GM12878 (cell line): Measurements from ENCODE around the gene CD96. TPM values are rescaled to one million over a fixed set of nuclear protein-coding genes. Genes with fewer than 3 reads are reported as not detected.

ENCODE experiments used
- ATAC-seq: fragments of 200-7000 bp; cut with Tn5 transposase; 3 replicates; pipeline ENCODE4 v1.9.1; 2020; ENCODE audit warnings: mild to moderate bottlenecking, moderate library complexity
- BruUV-seq: library from RNA; stranded (reverse); fragments of 400-500 nt; replicated peaks from 2 replicates; lab custom pipeline; 2021; lab: Mats Ljungman, UMichigan
- CTCF ChIA-PET: fragments of 300-600 bp; sonication (Branson Sonifier 250); formaldehyde crosslinking; extraction: SDS; loops from one replicate; lab custom pipeline; 2021; ENCODE audit warnings: inconsistent platforms; lab: Yijun Ruan, JAX
- POLR2A ChIA-PET: fragments of 350-600 bp; formaldehyde crosslinking; extraction: SDS; loops from one replicate; lab custom pipeline; 2021; ENCODE audit warnings: inconsistent platforms; lab: Charles Lee
- RAD21 ChIA-PET: fragments of 300-600 bp; sonication (Branson Sonifier 250); formaldehyde crosslinking; loops from one replicate; lab custom pipeline; 2023; ENCODE audit warnings: antibody characterized with exemption; ENCODE audit not compliant: unreplicated experiment; lab: Charles Lee
- SMC1A ChIA-PET: fragments of 300-600 bp; sonication (Branson Sonifier 250); formaldehyde crosslinking; loops from one replicate; lab custom pipeline; 2023; ENCODE audit not compliant: unreplicated experiment, uncharacterized antibody; lab: Charles Lee
- DNase-seq: peaks from one replicate; pipeline ENCODE4 v3.0.0-alpha.2; 2011; ENCODE audit warnings: low read depth, low spot score
- FAIRE-seq: peaks from 3 replicates; lab custom pipeline; 2011; peaks lifted over from hg19 to GRCh38; lab: Jason Lieb, UNC
- H2AFZ ChIP-seq: 2 replicates; pipeline ENCODE4 v1.6.0; 2011; ENCODE audit warnings: low read depth, low read length, control low read depth; ENCODE audit not compliant: control insufficient read depth
- H3K27ac ChIP-seq: 2 replicates; pipeline ENCODE4 v1.5.1; 2011; ENCODE audit warnings: control low read depth; ENCODE audit not compliant: control insufficient read depth, insufficient read depth
- H3K27me3 ChIP-seq, 2 experiments: replicated peaks in 1 of 2; 2 replicates each; pipeline versions ENCODE4 v1.6.0 to v1.6.1; 2011; ENCODE audit warnings: low read length in 1 of 2; ENCODE audit not compliant: control insufficient read depth in 2 of 2, insufficient read depth in 2 of 2
- H3K36me3 ChIP-seq, 2 experiments: 2 replicates each; pipeline ENCODE4 v1.5.1; 2011; ENCODE audit warnings: low read length in 1 of 2; ENCODE audit not compliant: control insufficient read depth in 2 of 2, insufficient read depth in 2 of 2
- H3K4me1 ChIP-seq: 2 replicates; pipeline ENCODE4 v1.6.1; 2011; ENCODE audit warnings: mild to moderate bottlenecking, low read length, moderate library complexity, mixed read lengths; ENCODE audit not compliant: control insufficient read depth, insufficient read depth
- H3K4me2 ChIP-seq: 2 replicates; pipeline ENCODE4 v1.6.0; 2011; ENCODE audit warnings: control low read depth; ENCODE audit not compliant: control insufficient read depth, insufficient read depth
- H3K4me3 ChIP-seq: fragments of 200-600 bp; sonication (generic); 2 replicates; pipeline ENCODE4 v1.5.1; 2016
- H3K79me2 ChIP-seq: 2 replicates; pipeline ENCODE4 v1.6.0; 2011; ENCODE audit warnings: low read length; ENCODE audit not compliant: control insufficient read depth, insufficient read depth
- H3K9ac ChIP-seq: 2 replicates; pipeline ENCODE4 v1.8.0; 2011; ENCODE audit warnings: low read length, control low read depth, mixed read lengths; ENCODE audit not compliant: control insufficient read depth, insufficient read depth
- H3K9me3 ChIP-seq: replicated peaks from 3 replicates; pipeline ENCODE4 v1.5.1; 2011; ENCODE audit warnings: mild to moderate bottlenecking, low read length; ENCODE audit not compliant: control insufficient read depth, insufficient read depth
- H4K20me1 ChIP-seq: 2 replicates; pipeline ENCODE4 v1.6.0; 2011; ENCODE audit not compliant: control insufficient read depth, insufficient read depth
- BHLHE40 ChIP-seq, 2 experiments: fragments of 450-650 bp in 1 of 2; IDR thresholded peaks; 2 replicates each; pipeline ENCODE4 v1.6.1; 2011 to 2017; ENCODE audit warnings: low read depth in 2 of 2, borderline replicate concordance in 1 of 2, improper control_type of control experiment in 1 of 2, low read length in 1 of 2, mild to moderate bottlenecking in 1 of 2
- ZBTB40 ChIP-seq: fragments of 450-650 bp; IDR thresholded peaks from 2 replicates; pipeline ENCODE4 v1.6.1; 2016; ENCODE audit warnings: mild to moderate bottlenecking, moderate library complexity, borderline replicate concordance
- WGBS: methylation state at CpG from one replicate; pipeline ENCODE4 v1.1.6; 2016; ENCODE audit warnings: low lambda C conversion rate; ENCODE audit not compliant: insufficient replicate concordance, insufficient coverage; ENCODE audit errors: missing lambda C conversion rate; 5-methylcytosine and 5-hydroxymethylcytosine counted together
- in situ Hi-C: fragments of 300-500 bp; cut with MboI; formaldehyde crosslinking; loops from 9 replicates; pipeline ENCODE4 v1.14.3; 2018; ENCODE audit warnings: mixed read lengths
- intact Hi-C: fragments of 100-400 bp; cut with micrococcal nuclease; formaldehyde crosslinking; loops from one replicate; pipeline ENCODE4 v1.14.2; 2022; ENCODE audit not compliant: unreplicated experiment
- polyA plus RNA-seq, 11 experiments: library from polyadenylated mRNA; depleted of rRNA in 4 of 11; unstranded in 6 of 11; stranded (reverse) in 5 of 11; fragments of >200 nt; fragmentation: Nextera tagmentation in 4 of 11; fragmentation: Illumina TruSeq in 1 of 11; extraction: Ambion mirVana in 4 of 11; extraction: Trizol in 1 of 11; gene quantifications; 1 replicate in 1 of 11; 2 replicates in 10 of 11; pipeline versions ENCODE4 v1.2.1 to v1.2.3, GENCODE V29; 2011 to 2016; ENCODE audit warnings: inconsistent platforms in 2 of 11, missing spikeins in 2 of 11, low read depth in 1 of 11
- total RNA-seq, 4 experiments: library from RNA; depleted of rRNA in 3 of 4; stranded (reverse); fragments of >200 nt in 3 of 4; fragmentation: Illumina TruSeq in 1 of 4; extraction: Trizol in 1 of 4; gene quantifications; 2 replicates each; pipeline versions ENCODE4 v1.2.1 to v1.2.3, GENCODE V29; 2013 to 2021

Gene CD96
- total and polyA plus RNA-seq, 10 of the 15 experiments (the other 5 are each of a cell fraction or from before 2014, with no cell fraction given): 0.13 to 10.1 (median 0.47) TPM

GRCh38 chr3:111517801-111518200 lies 24.2 kb upstream of the CD96 start:
- Histone ChIP-seq H2AFZ (no peak overlapping the region), H3K9ac (no peak overlapping the region), H3K4me2 (no peak overlapping the region), H3K9me3 (no peaks in the 10 kb centered on the region), H3K4me3 (no peak overlapping the region), H3K27me3 (no peaks in the 10 kb centered on the region), H3K27ac (no peak overlapping the region), H3K4me1 (no peaks in the 10 kb centered on the region), H3K79me2 (no peaks in the 10 kb centered on the region), H4K20me1 (no peaks in the 10 kb centered on the region), H3K36me3 (no peaks in the 10 kb centered on the region)
- TF ChIP-seq BHLHE40 (IDR thresholded peaks at IDR 0.05; ENCODE audit: borderline replicate concordance in 1 of 2, low read depth in 2 of 2, low read length in 1 of 2) (peak in 1 of 2 experiments; percentile 47; a peak in 1 of 4 replicates), ZBTB40 (no peak)
- intact Hi-C loops: no loop called here
- ChIA-PET POLR2A (no interaction called here), RAD21 (no interaction called here), CTCF (interaction anchor here (0.7 kb wide), 1 partner anchor 1712 kb away, joined by 3 read pairs; no protein-coding TSS in a partner anchor), SMC1A (interaction anchor here (0.9 to 1.5 kb wide), 2 partner anchors 14 to 45 kb away, joined by 3 to 7 read pairs; no protein-coding TSS in a partner anchor)
- no peak for FAIRE-seq
- DNase-seq: no peak
- in situ Hi-C loops: no loop called here
- BruUV-seq: no TSS peak
- WGBS: 27% methylated on average over 4 of the region's 4 CpGs
- ATAC-seq: peak; percentile 36; the same call in 2 of the 3 replicates
